Hepatocyte (in vitro differentiated cells): ENCODE measurements around the gene TAS2R4.

ENCODE experiments used
- CTCF ChIP-seq: fragments of 200-600 bp; sonication (generic); IDR thresholded peaks from 2 replicates; pipeline ENCODE4 v1.5.1; 2016; ENCODE audit warnings: antibody characterized with exemption, mild to moderate bottlenecking; ENCODE audit not compliant: poor library complexity
- EZH2 ChIP-seq: fragments of 200-600 bp; sonication (generic); IDR thresholded peaks from 2 replicates; pipeline ENCODE4 v1.6.1; 2016; ENCODE audit warnings: antibody characterized with exemption, mild to moderate bottlenecking, borderline replicate concordance
- EZH2phosphoT487 ChIP-seq: fragments of 200-600 bp; sonication (generic); IDR thresholded peaks from one replicate; pipeline ENCODE4 v1.6.1; 2018; ENCODE audit warnings: antibody characterized with exemption, mild to moderate bottlenecking, low read depth, moderate library complexity; ENCODE audit not compliant: unreplicated experiment, severe bottlenecking

GRCh38 chr7:141729020-141729419 is 47.5 kb upstream of the TAS2R4 start:
- TF ChIP-seq CTCF (no peak), EZH2phosphoT487 (no peak), EZH2 (no peak)
